Measurements from ENCODE around the gene RILPL1.
"Not testable (repeated sequence)": the region's sequence is repeated elsewhere in the genome, so short reads cannot be mapped to it uniquely, and the experiment has no call there.

Gene RILPL1

GRCh38 chr12:123453165-123453564, 80.4 kb downstream of the RILPL1 start:
- no peak for DNase-seq

GRCh38 chr12:123452276-123452550, 81.3 kb downstream of the RILPL1 start:
- not testable (repeated sequence) for DNase-seq

- DNase-seq, result no peak
These were observed 82.9 kb downstream of the RILPL1 start for GRCh38 chr12:123450636-123451035.

- no peak for DNase-seq
These were observed 83.7 kb downstream of the RILPL1 start for GRCh38 chr12:123449856-123450255.

- DNase-seq, result no peak
These were observed 84.2 kb downstream of the RILPL1 start for GRCh38 chr12:123449249-123449733.

GRCh38 chr12:123446333-123446713, 87.2 kb downstream of the RILPL1 start:
- DNase-seq, result no peak

- no peak for DNase-seq
These were observed 87.9 kb downstream of the RILPL1 start for GRCh38 chr12:123445388-123446332.

- no peak for DNase-seq
These were observed 89.2 kb downstream of the RILPL1 start for GRCh38 chr12:123444092-123445026.

GRCh38 chr12:123442774-123443173, 90.7 kb downstream of the RILPL1 start:
- DNase-seq, result no peak

GRCh38 chr12:123441523-123442164, 91.9 kb downstream of the RILPL1 start:
- DNase-seq, result no peak

GRCh38 chr12:123436017-123436964, 97.2 kb downstream of the RILPL1 start, which contains the start of gene RILPL2:
RILPL2 (minus strand) TSS chr12:123436684; CDS start chr12:123436420, 264 bp downstream.
- peak; percentile 93 for DNase-seq

- no peak for DNase-seq
These were observed 97.9 kb downstream of the RILPL1 start for GRCh38 chr12:123435636-123436016.

- no peak for DNase-seq
These were observed 99.9 kb downstream of the RILPL1 start for GRCh38 chr12:123433615-123434014.

GRCh38 chr12:123431951-123432817, 101.3 kb downstream of the RILPL1 start:
- peak; percentile 41 for DNase-seq

GRCh38 chr12:123429101-123429500, 104.4 kb downstream of the RILPL1 start:
- DNase-seq, result not testable (repeated sequence)

- DNase-seq, result no peak
These were observed 104.9 kb downstream of the RILPL1 start for GRCh38 chr12:123428591-123428990.

- DNase-seq, result peak; percentile 21
These were observed 106.3 kb downstream of the RILPL1 start for GRCh38 chr12:123427036-123427769.

GRCh38 chr12:123421314-123421713, 112.2 kb downstream of the RILPL1 start:
- no peak for DNase-seq

All from stimulated activated naive CD4-positive, alpha-beta T cell treated with Interleukin-2 at 50 U/mL for 16 hours (primary cell).